Esophagus muscularis mucosa (tissue), 3 donors: Measurements from ENCODE around the gene CRTAP.

ENCODE experiments used
- CTCF ChIP-seq, 3 experiments: fragments of 200-600 bp in 2 of 3; fragments of 450-650 bp in 1 of 3; sonication (generic) in 2 of 3; IDR thresholded peaks; one replicate each; pipeline ENCODE4 v1.5.1; 2017 to 2019; ENCODE audit warnings: antibody characterized with exemption in 3 of 3, mild to moderate bottlenecking in 2 of 3, moderate library complexity in 1 of 3
- EP300 ChIP-seq: sonication (generic); formaldehyde crosslinking; IDR thresholded peaks from one replicate; pipeline ENCODE4 v1.6.1; 2017; ENCODE audit warnings: antibody characterized with exemption

DNA sequence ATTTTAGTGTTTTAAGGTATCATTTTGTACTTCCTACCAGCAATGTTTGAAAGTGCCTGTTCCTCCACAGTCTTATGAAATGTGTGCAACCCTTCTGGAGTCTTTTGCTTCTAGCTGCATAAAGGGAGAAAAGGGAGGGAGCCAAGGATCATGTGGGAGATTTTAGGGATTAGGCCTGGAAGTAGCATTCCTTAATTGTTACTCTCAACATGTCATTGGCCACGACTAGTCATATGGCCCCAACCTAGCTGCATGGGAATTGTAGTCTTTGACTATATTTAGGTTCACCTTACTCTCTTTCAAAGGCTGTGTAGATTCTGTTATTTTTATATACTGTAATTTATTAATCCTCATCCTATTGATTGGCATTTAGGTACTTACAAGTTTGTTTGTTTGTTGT is 14.9 kb downstream of the CRTAP start:
- no peak for TF ChIP-seq CTCF (IDR thresholded peaks at IDR 0.05)
- TF ChIP-seq EP300, result no peak
